HG03565 (cell line): Measurements from ENCODE around the gene SPATA13.
"Not testable (repeated sequence)": the region's sequence is repeated elsewhere in the genome, so short reads cannot be mapped to it uniquely, and the experiment has no call there.

ENCODE experiments used
- ATAC-seq: cut with Tn5 transposase; IDR thresholded peaks from one replicate; pipeline ENCODE4 v1.9.1; 2021; ENCODE audit warnings: mild to moderate bottlenecking, moderate library complexity; ENCODE audit not compliant: unreplicated experiment

SPATA13 gene

DNA sequence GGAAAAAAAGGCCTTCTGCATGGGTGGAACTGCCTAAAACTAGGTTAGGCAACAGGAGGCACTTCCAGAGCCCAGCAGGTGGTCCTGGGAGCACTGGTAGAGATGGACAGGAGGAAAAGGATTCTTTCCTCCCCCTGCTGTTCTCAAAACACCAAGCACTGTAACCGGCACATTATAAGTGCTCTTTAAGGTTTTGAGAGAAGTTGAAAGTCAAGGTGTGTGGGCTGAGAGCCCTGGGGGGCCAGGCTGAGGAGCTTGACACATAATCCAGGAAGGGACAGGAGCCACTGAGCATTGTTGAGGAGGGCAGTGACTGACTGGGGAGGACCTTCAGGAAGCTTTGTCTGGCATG is 32.3 kb downstream of the SPATA13 start:
- ATAC-seq: no peak

DNA sequence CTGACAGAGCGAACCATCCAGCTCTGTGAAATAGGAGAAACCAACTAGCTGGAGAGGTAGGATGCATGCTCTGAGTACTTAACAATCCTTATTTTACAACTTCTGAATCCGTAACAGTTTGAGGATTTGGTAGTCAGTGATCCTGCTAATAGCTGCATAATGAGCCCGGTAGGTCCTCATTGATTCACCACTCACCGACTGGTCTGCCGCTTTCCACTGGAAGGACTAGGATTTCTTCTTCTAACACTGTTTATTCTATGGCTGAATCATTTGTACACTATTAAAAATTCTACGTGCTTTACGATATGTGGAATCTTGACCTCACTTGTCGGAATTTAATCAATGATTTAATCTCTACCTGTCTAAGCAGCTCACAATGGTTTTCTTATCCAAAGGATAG is 33.9 kb downstream of the SPATA13 start:
- no peak for ATAC-seq

DNA sequence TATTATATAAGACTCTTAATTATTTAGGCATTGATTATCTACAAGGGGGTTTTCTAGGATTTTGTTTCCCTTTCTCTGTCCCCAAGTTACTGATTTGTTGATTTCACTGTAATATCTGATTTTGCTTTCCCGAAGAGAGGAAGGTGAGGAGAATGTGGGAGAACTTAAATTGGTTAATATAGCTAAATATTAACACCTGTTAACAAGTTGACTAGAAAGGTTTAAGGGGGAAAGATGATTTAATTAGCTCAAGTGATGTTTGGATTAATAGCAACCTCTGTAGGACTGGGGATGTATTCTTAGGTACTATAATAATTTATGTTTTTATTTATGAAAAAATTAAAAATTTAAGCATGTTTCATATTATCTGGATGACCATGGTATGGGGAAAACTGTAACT is 35.1 kb downstream of the SPATA13 start:
- ATAC-seq: no peak

DNA sequence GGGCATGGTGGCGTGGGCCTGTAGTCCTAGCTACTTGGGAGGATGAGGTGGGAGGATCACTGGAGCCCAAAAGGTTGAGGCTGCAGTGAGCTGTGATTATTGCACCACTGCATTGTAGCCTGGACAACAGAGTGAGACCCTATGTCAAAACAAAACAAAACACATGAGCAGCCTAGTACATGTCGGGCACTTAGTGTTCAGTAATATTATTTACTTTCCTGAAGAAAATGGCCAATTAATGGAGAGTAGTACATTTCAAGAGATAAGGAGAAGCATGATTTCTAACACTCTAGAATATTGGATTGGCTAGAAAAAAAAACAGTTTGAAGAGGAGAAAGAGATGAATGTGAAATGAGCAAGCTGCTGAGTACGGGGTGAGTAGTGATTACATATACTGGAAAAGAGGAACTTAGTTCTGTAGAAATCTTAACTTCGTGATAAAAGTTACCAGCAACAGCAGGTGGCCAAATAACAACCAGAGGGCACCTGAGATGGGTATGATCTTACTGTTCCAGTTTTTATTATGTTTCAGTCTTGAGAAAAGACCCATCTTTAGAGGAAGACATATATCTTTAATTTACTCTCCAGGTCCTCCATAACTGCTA is 36.2 kb downstream of the SPATA13 start:
- no peak for ATAC-seq

DNA sequence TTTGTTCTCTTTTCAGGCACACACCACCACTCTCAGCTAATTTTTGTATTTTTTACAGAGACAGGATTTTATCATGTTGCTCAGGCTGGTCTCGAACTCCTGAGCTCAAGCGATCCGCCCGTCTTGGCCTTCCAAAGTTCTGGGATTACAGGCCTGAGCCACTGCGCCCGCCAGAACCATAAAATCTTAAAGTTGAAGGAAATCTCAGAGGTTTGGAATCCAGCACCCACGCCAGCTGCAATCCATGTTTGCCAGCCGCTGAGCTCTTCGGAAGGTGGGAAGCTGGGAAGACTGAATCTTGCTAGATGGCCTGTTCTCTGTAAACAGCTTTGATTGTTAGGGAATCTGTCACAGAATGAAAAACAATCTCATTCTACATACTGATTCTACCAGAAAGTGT is 38.5 kb downstream of the SPATA13 start:
- no peak for ATAC-seq

DNA sequence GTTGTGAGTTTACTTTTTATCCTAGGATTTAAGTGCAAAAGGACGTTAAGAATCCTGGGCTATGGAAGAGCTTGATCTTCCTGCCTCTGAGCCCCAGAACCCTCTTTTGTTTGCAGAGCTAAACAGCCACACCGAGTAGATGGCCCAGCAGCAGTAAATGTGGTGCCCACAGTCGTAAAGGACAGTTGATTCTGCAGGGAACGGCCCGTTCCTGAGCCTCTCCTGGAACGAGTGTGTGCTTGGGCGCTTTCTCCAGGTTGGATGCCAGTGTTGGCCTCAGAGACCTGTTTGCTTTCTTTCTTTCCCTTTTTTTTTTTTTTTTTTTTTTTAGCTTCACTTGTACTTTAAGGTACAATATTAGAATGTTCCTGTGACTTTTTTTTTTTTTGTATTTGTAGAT is 41.7 kb downstream of the SPATA13 start:
- no peak for ATAC-seq

DNA sequence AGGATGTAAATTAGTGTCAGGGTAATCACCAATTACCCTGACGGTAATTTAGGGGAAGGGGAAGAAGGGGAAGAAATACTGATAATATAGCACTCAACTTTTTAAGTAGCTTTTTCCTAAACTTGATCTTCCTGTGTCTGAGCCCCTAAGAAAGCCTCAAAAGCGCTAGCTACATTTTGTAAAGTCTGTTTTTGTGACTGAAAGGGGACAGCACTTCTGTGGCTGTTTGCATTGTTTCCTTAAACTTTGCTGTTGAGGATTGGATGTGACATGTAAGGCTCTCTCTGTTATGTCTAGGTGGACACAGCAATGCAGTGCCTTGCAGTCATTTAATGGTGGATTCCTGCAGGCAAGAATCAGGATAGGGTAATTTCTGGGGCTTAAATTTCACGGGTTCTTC is 42.8 kb downstream of the SPATA13 start:
- no peak for ATAC-seq

DNA sequence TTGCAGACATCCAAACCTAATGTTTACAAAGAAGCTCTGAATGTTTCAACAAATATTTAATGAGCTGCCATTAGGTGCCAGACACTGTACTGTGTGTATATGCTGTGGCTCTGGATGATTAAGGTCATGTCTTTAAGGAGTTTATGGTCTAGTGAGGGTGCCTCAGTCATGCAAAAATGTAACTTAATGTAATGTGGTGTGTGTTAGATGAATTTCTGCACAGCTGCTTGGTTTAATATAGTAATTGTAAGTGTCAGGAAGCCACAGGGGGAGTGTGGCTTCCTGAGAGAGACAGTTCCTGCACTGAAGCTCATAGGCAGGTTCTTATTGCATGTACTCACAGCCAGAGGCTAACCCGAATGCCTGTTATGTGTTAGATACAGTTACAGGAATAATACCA is 43.3 kb downstream of the SPATA13 start:
- ATAC-seq: no peak

DNA sequence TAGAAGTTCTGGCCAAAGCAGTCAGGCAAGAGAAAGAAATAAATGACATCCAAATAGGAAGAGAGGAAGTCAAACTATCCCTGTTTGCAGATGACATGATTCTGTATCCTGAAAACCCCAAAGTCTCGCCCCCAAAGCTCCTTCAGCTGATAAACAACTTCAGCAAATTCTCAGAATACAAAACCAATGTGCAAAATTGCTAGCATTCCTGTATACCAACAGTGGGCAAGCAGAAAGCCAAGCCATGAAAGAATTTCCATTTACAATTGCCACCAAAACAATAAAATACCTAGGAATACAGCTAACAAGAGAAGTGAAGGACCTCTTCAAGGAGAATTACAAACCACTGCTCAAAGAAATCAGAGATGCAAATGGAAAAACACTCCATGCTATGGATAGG is 44.6 kb downstream of the SPATA13 start:
- not testable (repeated sequence) for ATAC-seq

DNA sequence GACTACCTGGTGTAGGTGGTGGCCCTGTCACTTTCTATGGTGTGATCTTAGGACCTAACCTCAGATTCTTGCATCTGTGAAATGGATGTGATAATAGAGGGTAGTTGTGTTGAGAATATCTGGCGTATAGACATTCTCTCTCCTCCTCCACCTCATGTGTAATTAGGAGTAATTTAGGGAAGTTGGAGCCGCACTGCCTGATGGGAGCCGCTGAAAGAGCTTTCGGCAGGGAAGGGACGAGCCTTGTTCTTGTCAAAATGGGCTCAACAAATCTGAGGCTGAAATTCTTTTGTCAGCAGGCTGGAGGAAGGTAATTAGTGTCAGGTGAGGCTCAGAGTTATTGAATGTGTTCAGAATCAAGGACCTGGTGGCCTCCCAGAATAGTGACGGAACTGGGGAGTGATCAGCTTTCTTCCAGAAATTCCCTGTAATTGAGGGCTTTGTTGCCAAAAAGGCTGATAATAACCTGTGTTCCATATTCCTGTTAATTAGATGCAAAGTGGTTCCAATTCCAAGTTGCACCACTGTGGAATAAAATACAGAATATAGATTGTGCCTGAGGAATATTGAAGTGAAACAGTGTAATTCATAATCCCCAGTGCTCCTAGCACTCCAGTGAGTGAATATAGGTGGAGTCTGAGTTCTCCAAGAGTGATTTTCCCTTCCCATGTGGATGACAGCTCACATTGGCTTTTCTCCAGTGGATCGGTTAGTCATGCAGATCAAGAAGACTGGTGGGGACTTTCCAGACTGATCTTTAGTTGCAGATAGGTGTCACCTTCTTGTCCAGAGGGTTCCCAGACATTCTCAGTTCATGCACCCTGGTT is 47.5 kb downstream of the SPATA13 start:
- no peak for ATAC-seq

DNA sequence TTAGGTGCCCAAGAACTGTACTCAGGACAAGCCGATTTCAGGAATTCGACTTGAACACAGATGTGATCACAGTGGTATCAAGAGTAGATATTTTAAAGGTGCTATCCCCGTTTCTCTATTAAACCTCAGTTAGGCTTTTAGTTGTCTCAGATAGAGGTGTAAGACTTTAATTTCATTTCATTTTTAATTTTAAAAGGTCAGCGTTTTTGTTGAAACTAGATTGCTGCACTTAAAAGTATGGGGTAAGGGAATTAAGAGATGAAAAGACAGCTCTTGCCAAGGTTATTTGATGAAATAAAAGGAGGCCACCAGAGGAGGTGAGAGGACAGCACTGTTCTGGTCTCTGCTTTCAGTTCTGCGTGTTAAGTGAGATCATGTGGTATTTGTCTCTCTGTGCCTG is 48.6 kb downstream of the SPATA13 start:
- ATAC-seq: no peak

DNA sequence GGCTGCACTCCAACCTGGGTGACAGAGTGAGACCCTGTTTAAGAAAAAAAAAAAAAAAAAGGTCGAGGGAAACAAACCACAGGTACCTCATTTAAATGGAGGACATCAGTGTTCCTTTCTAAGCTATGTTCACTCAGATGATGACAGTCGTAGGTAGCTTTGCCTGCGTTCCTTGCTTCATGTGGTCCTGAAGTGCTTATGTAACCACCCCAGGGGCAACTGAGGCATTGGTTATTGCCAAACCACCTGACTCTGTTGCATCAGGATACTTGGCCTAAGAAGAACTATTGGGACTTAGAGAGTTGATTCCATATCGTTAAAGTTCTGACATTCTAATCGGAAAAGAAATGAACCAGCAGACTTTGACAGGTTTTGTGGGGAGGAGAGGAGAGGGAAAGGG is 51.7 kb downstream of the SPATA13 start:
- no peak for ATAC-seq

DNA sequence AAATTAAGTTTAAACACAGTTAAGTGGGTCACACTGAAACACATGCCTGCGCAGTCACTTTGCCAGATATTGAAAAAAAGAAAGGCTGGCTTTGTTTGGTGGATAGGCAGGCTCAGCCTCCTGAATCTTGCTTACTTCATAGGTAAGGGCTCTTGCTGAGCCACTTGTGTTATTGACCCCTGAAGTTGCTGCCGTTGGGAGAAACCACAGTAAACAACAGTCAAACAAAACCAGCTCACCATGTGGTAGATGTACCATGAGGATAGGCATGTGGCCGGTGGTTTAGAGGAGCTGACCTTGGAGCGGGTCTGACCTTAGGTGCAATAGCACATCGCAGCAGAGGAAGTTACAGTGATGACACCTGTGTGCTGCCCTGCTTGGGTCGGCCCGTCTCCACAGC is 52.2 kb downstream of the SPATA13 start:
- no peak for ATAC-seq

DNA sequence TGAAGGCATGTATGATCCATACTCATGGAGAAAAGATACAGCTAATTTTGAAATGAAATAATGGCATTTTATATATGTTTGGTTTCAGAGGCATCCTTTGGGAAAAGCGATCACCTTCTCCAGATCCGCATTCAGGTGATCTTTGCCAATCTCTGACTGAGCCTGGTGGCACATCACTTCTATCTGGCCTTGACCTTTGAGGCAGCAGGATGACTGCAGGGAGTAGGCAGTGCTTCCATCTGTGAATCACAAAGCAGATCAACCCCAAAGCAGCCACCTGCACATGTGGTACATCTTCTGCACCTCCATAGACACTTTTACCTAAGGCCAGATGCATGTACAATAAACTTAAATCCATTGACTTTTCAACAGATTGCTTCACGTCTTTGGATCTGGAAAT is 53.4 kb downstream of the SPATA13 start:
- no peak for ATAC-seq

DNA sequence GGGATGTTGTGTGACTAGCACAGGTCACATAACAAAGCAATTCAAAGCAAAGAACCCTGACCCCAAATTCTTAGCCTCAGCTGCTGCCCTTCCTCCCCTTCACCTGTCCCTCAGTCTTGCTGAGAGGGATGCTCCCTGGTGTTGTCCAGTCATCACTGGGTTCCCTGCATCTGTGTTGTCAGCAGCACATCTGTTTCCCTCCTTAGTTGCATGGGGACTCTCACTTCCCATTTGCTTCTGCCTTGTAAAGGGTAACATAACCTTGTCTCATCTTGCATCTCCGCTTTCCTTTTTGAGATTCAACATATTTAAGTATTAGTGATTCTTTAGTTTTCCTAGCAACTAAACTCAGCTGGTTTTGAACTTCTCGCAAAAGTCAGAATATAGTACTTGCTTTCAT is 54.0 kb downstream of the SPATA13 start:
- ATAC-seq: no peak

DNA sequence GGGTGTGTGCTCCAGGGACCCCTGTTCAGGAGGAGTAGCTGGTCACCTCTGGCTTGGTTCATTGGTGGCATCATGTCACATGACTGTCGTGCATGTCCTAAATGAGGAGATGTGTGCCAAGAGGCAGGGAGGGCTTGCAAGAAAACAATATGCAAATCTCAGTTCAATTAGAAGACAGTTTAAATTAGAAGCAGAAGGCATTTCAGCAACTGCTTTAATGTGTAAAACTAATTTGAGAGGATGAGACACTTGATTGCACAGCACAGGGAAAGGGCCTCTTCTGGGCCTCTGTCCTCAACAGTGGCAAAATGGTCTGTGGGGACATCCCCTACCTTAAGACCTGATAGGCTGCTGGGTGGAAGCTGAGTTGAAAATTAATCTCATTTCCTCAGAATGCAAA is 54.6 kb downstream of the SPATA13 start:
- no peak for ATAC-seq

DNA sequence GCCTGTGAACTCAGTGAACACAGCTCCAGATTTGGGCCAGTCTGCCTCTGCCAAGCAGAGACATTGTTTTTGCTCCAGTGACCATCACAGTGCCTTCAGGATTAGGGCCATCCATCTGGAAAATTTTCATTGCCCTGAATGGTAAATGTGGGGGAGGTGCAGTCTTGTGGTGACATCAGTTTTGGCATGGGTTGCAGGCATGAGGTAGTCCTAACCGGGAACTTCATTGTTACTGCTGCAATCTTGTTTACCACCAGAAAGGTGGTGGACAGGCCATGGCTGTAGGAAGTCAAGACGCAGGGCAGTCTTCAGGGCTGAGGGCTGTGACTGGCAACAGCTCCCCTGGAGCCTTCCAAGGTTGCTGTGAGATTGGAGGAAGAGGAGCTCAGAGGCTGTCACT is 55.2 kb downstream of the SPATA13 start:
- no peak for ATAC-seq

DNA sequence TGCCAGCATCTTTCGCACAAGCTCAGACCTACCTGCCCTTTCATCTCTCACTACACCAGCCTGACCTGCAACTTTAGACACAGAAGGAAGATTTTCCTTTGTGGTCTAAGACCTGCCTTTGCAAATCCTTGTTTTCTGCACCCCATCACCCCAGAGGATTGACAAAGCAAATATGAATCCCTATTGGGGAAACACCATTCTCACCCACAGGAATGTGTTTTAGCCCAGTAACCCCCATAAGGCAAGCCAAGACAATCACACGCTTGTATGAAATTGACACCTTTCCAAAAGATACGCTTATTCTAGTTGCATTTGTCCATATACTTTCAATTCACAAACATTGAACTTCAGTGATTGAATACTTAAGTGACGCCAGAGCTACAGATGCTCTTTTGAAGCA is 55.7 kb downstream of the SPATA13 start:
- no peak for ATAC-seq

DNA sequence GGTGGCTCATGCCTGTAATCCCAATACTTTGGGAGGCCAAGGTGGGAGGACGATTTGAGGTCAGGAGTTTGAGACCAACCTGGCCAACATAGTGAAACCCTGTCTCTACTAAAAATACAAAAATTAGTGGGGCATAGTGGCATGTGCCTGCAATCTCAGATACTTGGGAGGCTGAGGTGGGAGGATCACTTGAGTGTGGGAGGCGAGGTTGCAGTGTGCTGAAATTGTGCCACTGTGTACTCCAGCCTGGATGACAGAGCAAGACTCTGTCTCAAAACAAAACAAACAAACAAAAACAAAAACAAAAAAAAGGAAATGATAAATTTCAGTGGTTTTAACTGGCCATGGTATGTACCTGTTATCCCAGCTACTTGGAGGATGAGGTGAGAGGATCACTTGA is 56.3 kb downstream of the SPATA13 start:
- not testable (repeated sequence) for ATAC-seq

DNA sequence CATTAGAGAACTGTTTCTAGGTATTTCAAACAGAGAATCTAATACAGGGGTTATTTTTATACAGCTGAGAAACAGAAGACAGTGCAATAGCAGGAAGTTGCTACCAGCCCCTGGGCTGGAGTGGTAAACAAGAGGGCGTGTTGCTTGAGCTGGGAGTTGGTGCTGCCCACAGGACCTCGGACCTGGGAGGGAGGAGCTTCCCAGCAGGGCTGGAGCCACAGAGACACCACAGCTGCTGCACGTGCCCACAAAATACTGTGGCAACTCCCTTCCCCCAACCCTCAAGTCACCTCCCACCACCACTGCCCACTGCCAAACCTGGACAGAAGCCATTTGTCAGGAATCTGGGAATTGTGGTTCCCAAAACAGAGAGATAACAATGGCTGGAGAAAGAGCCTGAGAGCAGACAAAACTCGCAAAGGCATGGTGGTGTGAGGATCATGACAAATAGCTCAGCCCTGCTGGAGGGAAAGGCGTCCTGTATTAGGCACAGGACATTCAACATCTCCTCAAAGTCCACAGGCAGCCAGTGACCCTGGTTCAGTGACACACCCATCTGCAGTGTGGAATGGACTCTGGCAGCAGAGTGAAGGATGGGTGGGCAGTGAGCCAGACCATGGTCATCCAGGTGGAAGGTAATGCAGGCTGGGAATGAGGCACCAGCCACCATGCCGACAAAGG is 57.2 kb downstream of the SPATA13 start:
- no peak for ATAC-seq

DNA sequence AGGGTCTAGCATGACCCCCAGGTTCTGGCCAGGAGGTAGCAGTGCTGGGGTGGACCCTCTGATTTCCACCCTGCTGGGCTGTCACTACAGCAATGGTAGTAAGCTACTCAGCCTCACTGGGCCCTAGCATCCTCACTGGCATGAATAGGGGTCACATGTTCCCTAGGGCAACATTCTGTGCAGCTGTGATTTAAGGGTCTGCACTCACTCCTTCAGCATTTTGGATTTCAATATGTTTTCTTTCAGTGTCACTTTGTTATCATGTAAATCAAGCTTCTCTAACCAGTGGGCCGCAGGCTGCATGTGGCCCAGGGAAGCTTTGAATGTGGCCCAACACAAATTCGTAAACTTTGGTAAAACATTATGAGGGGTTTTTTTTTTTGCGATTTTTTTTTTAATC is 57.8 kb downstream of the SPATA13 start:
- ATAC-seq: no peak

DNA sequence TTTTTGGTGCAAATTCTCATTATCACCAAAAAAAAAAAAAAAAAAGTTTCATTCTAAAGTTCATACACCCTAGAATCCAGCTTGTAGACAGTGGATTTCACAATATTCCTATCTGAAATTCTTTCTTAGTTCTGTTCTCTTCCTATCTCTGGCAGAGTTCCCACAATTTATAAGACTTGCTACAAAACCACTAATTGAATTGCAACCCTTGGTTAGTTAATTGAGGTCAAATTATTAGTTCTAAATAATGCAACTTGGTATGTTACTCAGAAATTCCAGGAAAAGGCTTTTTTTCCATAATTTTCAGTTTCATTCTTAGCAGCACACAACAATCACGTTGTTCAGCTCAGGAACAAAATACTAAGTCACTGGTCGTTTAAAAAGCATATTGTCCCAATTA is 58.5 kb downstream of the SPATA13 start:
- no peak for ATAC-seq
